Lung (tissue), 12 donors: ENCODE data around the gene PTBP3. TPM values are rescaled to one million over a fixed set of nuclear protein-coding genes. Genes with fewer than 3 reads are reported as not detected.

Source experiments
- ATAC-seq: fragments of 200-7000 bp; cut with Tn5 transposase; one replicate; pipeline ENCODE4 v1.9.1; 2020; ENCODE audit warnings: moderate number of reproducible peaks; ENCODE audit not compliant: insufficient read depth, low FRiP score
- DNase-seq, 3 donors: peaks; one replicate each; pipeline ENCODE4 v3.0.0-alpha.2; 2013 to 2017
- H3K27ac ChIP-seq, 2 donors: one replicate each; pipeline ENCODE4 v1.5.1; 2013; ENCODE audit warnings: mild to moderate bottlenecking in 2 of 2, moderate library complexity in 2 of 2, control low read depth in 1 of 2, inconsistent platforms in 1 of 2, low read depth in 1 of 2, low read length in 1 of 2
- H3K27me3 ChIP-seq, 3 donors: one replicate each; pipeline ENCODE4 v1.5.1; 2013; ENCODE audit warnings: low read length in 2 of 3; ENCODE audit not compliant: control insufficient read depth in 3 of 3, insufficient read depth in 3 of 3
- H3K36me3 ChIP-seq, 4 donors: one replicate each; pipeline ENCODE4 v1.5.1; 2013; ENCODE audit warnings: low read length in 4 of 4, mild to moderate bottlenecking in 1 of 4, moderate library complexity in 1 of 4; ENCODE audit not compliant: control insufficient read depth in 4 of 4, insufficient read depth in 4 of 4
- H3K4me1 ChIP-seq, 5 donors: one replicate each; pipeline ENCODE4 v1.5.1; 2013; ENCODE audit warnings: low read length in 5 of 5, mild to moderate bottlenecking in 2 of 5, moderate library complexity in 1 of 5; ENCODE audit not compliant: control insufficient read depth in 5 of 5, insufficient read depth in 5 of 5
- H3K4me3 ChIP-seq: one replicate; pipeline ENCODE4 v1.5.1; 2013; ENCODE audit warnings: mild to moderate bottlenecking, control low read depth, moderate library complexity
- H3K9ac ChIP-seq, 2 donors: one replicate each; pipeline ENCODE4 v1.5.1; 2013; ENCODE audit warnings: low read length in 2 of 2, control low read depth in 1 of 2; ENCODE audit not compliant: insufficient read depth in 1 of 2
- H3K9me3 ChIP-seq, 4 donors: one replicate each; pipeline ENCODE4 v1.5.1; 2013; ENCODE audit warnings: low read length in 3 of 4, mild to moderate bottlenecking in 1 of 4, moderate library complexity in 1 of 4; ENCODE audit not compliant: control insufficient read depth in 4 of 4, insufficient read depth in 3 of 4
- CTCF ChIP-seq: IDR thresholded peaks from 2 replicates; pipeline ENCODE4 v1.5.1; 2012; ENCODE audit warnings: mild to moderate bottlenecking; ENCODE audit errors: control extremely low read depth, extremely low read depth
- whole genome bisulfite sequencing, 2 donors: extraction: QIAGEN DNeasy Blood & Tissue Kit; methylation state at CpG; one replicate each; pipeline ENCODE4 v1.1.7; 2013; 5-methylcytosine and 5-hydroxymethylcytosine counted together
- polyA plus RNA-seq, 2 donors: library from polyadenylated mRNA; stranded (reverse); fragments of 200-250 nt; gene quantifications; one replicate each; pipeline ENCODE4 v1.2.1, GENCODE V29; 2013
- total RNA-seq, 2 donors: library from RNA; depleted of rRNA in 1 of 2; stranded (reverse); fragments of >200 nt in 1 of 2; gene quantifications; one replicate each; pipeline ENCODE4 v1.2.1, GENCODE V29; 2014 to 2021
- donor health status: control.
- donor health status: control.
- donor health status: Bipolar disorder and iron deficiency.
- donor health status: healthy.
- donor health status: DM: yes; HTN: yes; CAD: no.

The PTBP3 gene
- total and polyA plus RNA-seq, 4 donors, result 12.4 to 75.1 (median 46.8) TPM

- WGBS, 2 donors, result 48 to 49% methylated on average over 4 of the region's 4 CpGs
- Histone ChIP-seq H3K27me3 (no peaks in the 10 kb centered on the region), H3K9ac (peak overlapping the region in 1 of 2 donors; percentile 87), H3K4me1 (peaks cover 0 to 17% (median 4%) of the 10 kb centered on the region in 5 donors), H3K36me3 (no peaks in the 10 kb centered on the region), H3K27ac (no peak overlapping the region), H3K4me3 (no peak overlapping the region), H3K9me3 (no peaks in the 10 kb centered on the region)
- ATAC-seq (no peak), DNase-seq (peak in 2 of 3 donors; percentile 25 to 55)
- TF ChIP-seq CTCF, result no peak
These were observed 1.8 kb downstream of the PTBP3 start for GRCh38 chr9:112331674-112331952.

GRCh38 chr9:112328545-112328944 lies 4.9 kb downstream of the PTBP3 start:
- no peak for ATAC-seq

GRCh38 chr9:112327718-112328450 lies 5.5 kb downstream of the PTBP3 start:
- Histone ChIP-seq H3K27ac (no peak overlapping the region), H3K9me3 (peaks cover 0 to 2% (median 0%) of the 10 kb centered on the region in 4 donors), H3K9ac (no peak overlapping the region), H3K36me3 (peaks cover 0 to 4% (median under 1%) of the 10 kb centered on the region in 4 donors), H3K4me3 (no peak overlapping the region), H3K4me1 (peaks cover 0 to 13% (median 4%) of the 10 kb centered on the region in 5 donors), H3K27me3 (no peaks in the 10 kb centered on the region)
- 31 to 42% methylated on average over 2 of the region's 2 CpGs for WGBS, 2 donors
- DNase-seq (peak in 2 of 3 donors; percentile 37 to 42), ATAC-seq (no peak)
- TF ChIP-seq CTCF, result no peak

More at GRCh38 chr9:112328545-112328944, 4.9 kb downstream of the PTBP3 start:
- Histone ChIP-seq H3K4me1 (peaks cover 0 to 13% (median 4%) of the 10 kb centered on the region in 5 donors), H3K27me3 (no peaks in the 10 kb centered on the region), H3K36me3 (peaks cover 0 to 2% (median 0%) of the 10 kb centered on the region in 4 donors), H3K9me3 (peaks cover 0 to 2% (median 0%) of the 10 kb centered on the region in 4 donors), H3K4me3 (no peak overlapping the region), H3K9ac (no peak overlapping the region), H3K27ac (no peak overlapping the region)
- TF ChIP-seq CTCF, result no peak
- 88 to 89% methylated on average over 2 of the region's 2 CpGs for WGBS, 2 donors
- DNase-seq, result no peak
